HCT116 (cell line): ENCODE results near the gene UBAC2. TPM values are rescaled to one million over a fixed set of nuclear protein-coding genes. Genes with fewer than 3 reads are reported as not detected.

Experiments
- ATAC-seq: fragments of 200-7000 bp; cut with Tn5 transposase; 2 replicates; pipeline ENCODE4 v1.9.1; 2020; ENCODE audit warnings: mild to moderate bottlenecking, moderate library complexity
- BruUV-seq: library from RNA; stranded (reverse); fragments of 400-500 nt; replicated peaks from 2 replicates; lab custom pipeline; 2021; lab: Mats Ljungman, UMichigan
- CTCF ChIA-PET: fragments of 300-600 bp; sonication (Branson Sonifier 250); formaldehyde crosslinking; loops from one replicate; lab custom pipeline; 2021; ENCODE audit warnings: antibody characterized with exemption; lab: Charles Lee
- POLR2A ChIA-PET: fragments of 300-600, 350-600 bp; sonication (Branson Sonifier 250); formaldehyde crosslinking; loops from one replicate; lab custom pipeline; 2021; ENCODE audit warnings: antibody characterized with exemption; lab: Charles Lee
- RAD21 ChIA-PET, 2 experiments: fragments of 300-600 bp; sonication (Branson Sonifier 250); formaldehyde crosslinking; loops; one replicate each; lab custom pipeline; 2023; ENCODE audit warnings: low total read pairs in 2 of 2; ENCODE audit not compliant: uncharacterized antibody in 2 of 2, unreplicated experiment in 2 of 2, low non-redundant PET in 1 of 2; lab: Charles Lee
- DNase-seq: peaks from one replicate; pipeline ENCODE4 v3.0.0-alpha.2; 2010; ENCODE audit warnings: low read depth, low spot score
- H2AFZ ChIP-seq: fragments of 200-600 bp; shearing (Covaris generic), sonication (generic); 2 replicates; pipeline ENCODE4 v1.6.1; 2017; ENCODE audit warnings: low read depth, mixed run types, mixed read lengths, antibody characterized with exemption, low read length; ENCODE audit not compliant: poor library complexity, severe bottlenecking
- H3K27ac ChIP-seq: 2 replicates; pipeline ENCODE4 v1.5.1; 2012; ENCODE audit warnings: low read depth, low read length
- H3K27me3 ChIP-seq: fragments of 200-600 bp; sonication (generic); 2 replicates; pipeline ENCODE4 v1.6.1; 2016; ENCODE audit warnings: mixed run types, low read length, mixed read lengths; ENCODE audit not compliant: insufficient read depth
- H3K36me3 ChIP-seq, 2 experiments: fragments of 200-500 bp in 1 of 2; fragments of 200-600 bp in 1 of 2; sonication (Bioruptor generic) in 1 of 2; sonication (generic) in 1 of 2; 2 replicates each; pipeline versions ENCODE4 v1.5.1 to v1.6.1; 2014 to 2016; ENCODE audit warnings: low read length in 2 of 2, inconsistent platforms in 1 of 2, mixed read lengths in 1 of 2, mixed run types in 1 of 2; ENCODE audit not compliant: insufficient read depth in 2 of 2, control insufficient read depth in 1 of 2
- H3K4me1 ChIP-seq, 2 experiments: fragments of 200-600 bp in 1 of 2; sonication (generic) in 1 of 2; 2 replicates each; pipeline versions ENCODE4 v1.5.1 to v1.6.1; 2012 to 2017; ENCODE audit warnings: low read length in 2 of 2, inconsistent platforms in 1 of 2, mild to moderate bottlenecking in 1 of 2, mixed read lengths in 1 of 2, mixed run types in 1 of 2, moderate library complexity in 1 of 2; ENCODE audit not compliant: insufficient read depth in 2 of 2, control insufficient read depth in 1 of 2
- H3K4me2 ChIP-seq: fragments of 200-600 bp; sonication (generic); 2 replicates; pipeline ENCODE4 v1.6.1; 2017; ENCODE audit warnings: mixed run types, low read length, mixed read lengths
- H3K4me3 ChIP-seq, 2 experiments: fragments of 200-600 bp in 1 of 2; sonication (generic) in 1 of 2; replicated peaks in 1 of 2; 2 replicates each; pipeline ENCODE4 v1.5.1; 2011 to 2016; ENCODE audit warnings: low read length in 2 of 2, control low read depth in 1 of 2, low read depth in 1 of 2, mild to moderate bottlenecking in 1 of 2, mixed read lengths in 1 of 2, mixed run types in 1 of 2
- H3K79me2 ChIP-seq: fragments of 200-600 bp; sonication (generic); 2 replicates; pipeline ENCODE4 v1.6.1; 2017; ENCODE audit warnings: mild to moderate bottlenecking, mixed run types, low read length, moderate library complexity, mixed read lengths; ENCODE audit not compliant: insufficient read depth
- H3K9ac ChIP-seq: fragments of 200-600 bp; sonication (generic); 2 replicates; pipeline ENCODE4 v1.6.1; 2016; ENCODE audit warnings: low read length, mixed read lengths
- H3K9me2 ChIP-seq: fragments of 200-600 bp; sonication (generic), shearing (Covaris generic); 2 replicates; pipeline ENCODE4 v1.6.1; 2017; ENCODE audit warnings: mixed run types, mild to moderate bottlenecking, moderate library complexity; ENCODE audit not compliant: insufficient read depth
- H3K9me3 ChIP-seq, 2 experiments: fragments of 200-500 bp in 1 of 2; fragments of 200-600 bp in 1 of 2; sonication (Bioruptor generic) in 1 of 2; sonication (generic) in 1 of 2; 2 replicates each; pipeline ENCODE4 v1.6.1; 2014 to 2017; ENCODE audit warnings: low read length in 2 of 2, mixed read lengths in 2 of 2, inconsistent platforms in 1 of 2, low read depth in 1 of 2, mild to moderate bottlenecking in 1 of 2, mixed run types in 1 of 2, moderate library complexity in 1 of 2; ENCODE audit not compliant: control insufficient read depth in 1 of 2, insufficient read depth in 1 of 2
- H4K20me1 ChIP-seq: fragments of 200-600 bp; sonication (generic), shearing (Covaris generic); 2 replicates; pipeline ENCODE4 v1.6.1; 2017; ENCODE audit warnings: mixed run types, mild to moderate bottlenecking, moderate library complexity; ENCODE audit not compliant: insufficient read depth
- CBX3 ChIP-seq: IDR thresholded peaks from 2 replicates; pipeline ENCODE4 v1.6.1; 2012; ENCODE audit warnings: low read depth
- CEBPB ChIP-seq: IDR thresholded peaks from 2 replicates; pipeline ENCODE4 v1.6.1; 2012; ENCODE audit warnings: low read depth
- EGR1 ChIP-seq: IDR thresholded peaks from 2 replicates; pipeline ENCODE4 v1.6.1; 2012; ENCODE audit warnings: low read depth
- ELF1 ChIP-seq: IDR thresholded peaks from 2 replicates; pipeline ENCODE4 v1.6.1; 2012; ENCODE audit warnings: low read depth, borderline replicate concordance
- POLR2A ChIP-seq: IDR thresholded peaks from 2 replicates; pipeline ENCODE4 v1.7.0; 2011; ENCODE audit warnings: borderline replicate concordance; ENCODE audit not compliant: insufficient read depth, insufficient read length; ENCODE audit errors: extremely low read depth
- REST ChIP-seq: IDR thresholded peaks from 2 replicates; pipeline ENCODE4 v1.6.1; 2012; ENCODE audit warnings: low read depth
- SIN3A ChIP-seq: IDR thresholded peaks from 2 replicates; pipeline ENCODE4 v1.6.1; 2012; ENCODE audit warnings: low read depth
- SRF ChIP-seq: IDR thresholded peaks from 2 replicates; pipeline ENCODE4 v1.6.1; 2012; ENCODE audit warnings: low read depth
- TCF7L2 ChIP-seq: IDR thresholded peaks from 2 replicates; pipeline ENCODE4 v1.7.0; 2011; ENCODE audit warnings: borderline replicate concordance, inconsistent platforms; ENCODE audit not compliant: insufficient read depth, insufficient read length; ENCODE audit errors: extremely low read depth
- ZFX ChIP-seq: fragments of 450-650 bp; IDR thresholded peaks from 2 replicates; pipeline ENCODE4 v1.6.1; 2017
- intact Hi-C: fragments of 100-400 bp; cut with micrococcal nuclease; formaldehyde crosslinking; loops from 2 replicates; pipeline ENCODE4 v1.10.0; 2022
- total RNA-seq: library from RNA; stranded (reverse); gene quantifications from one replicate; pipeline ENCODE4 v1.2.1, GENCODE V29; 2021; ENCODE audit not compliant: unreplicated experiment
- TF ChIP-seq, protein P1 (sequence below): IDR thresholded peaks from 2 replicates; pipeline ENCODE4 v1.6.1; 2011; ENCODE audit warnings: mild to moderate bottlenecking, low read length, moderate library complexity; ENCODE audit not compliant: insufficient replicate concordance; ENCODE audit errors: extremely low read depth
- TF ChIP-seq, protein P2 (sequence below), 3 experiments: fragments of 200-600 bp in 1 of 3; sonication (generic) in 1 of 3; IDR thresholded peaks in 2 of 3; conservative IDR thresholded peaks in 1 of 3; 2 replicates each; pipeline ENCODE4 v1.5.1; 2012 to 2017; ENCODE audit warnings: low read depth in 2 of 3, low read length in 2 of 3, antibody characterized with exemption in 1 of 3, borderline replicate concordance in 1 of 3, control low read depth in 1 of 3, mild to moderate bottlenecking in 1 of 3, mixed read lengths in 1 of 3, mixed run types in 1 of 3, moderate library complexity in 1 of 3; ENCODE audit not compliant: insufficient read depth in 1 of 3

UBAC2 gene
- total RNA-seq, 1 experiment from 2014 or later: 67.4 TPM

DNA sequence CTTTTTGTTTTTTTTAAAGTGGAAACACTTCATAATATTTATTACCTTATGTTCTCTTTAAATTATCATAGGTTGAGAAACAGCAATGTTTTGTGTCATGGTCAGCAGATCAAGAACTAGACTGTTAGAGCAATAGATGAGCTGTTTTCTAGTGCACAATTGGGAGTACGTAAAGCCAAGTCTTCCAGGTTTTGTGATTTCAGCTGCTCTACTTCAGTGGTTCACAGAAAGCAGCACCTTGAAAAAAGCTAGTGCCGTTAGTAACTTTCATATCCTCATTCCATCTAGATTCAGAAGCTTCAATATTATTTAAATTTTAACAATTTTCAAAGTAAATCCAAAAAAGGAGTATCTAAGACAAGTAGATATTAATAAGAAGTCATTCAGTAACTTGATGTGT is 55.6 kb downstream of the UBAC2 start:
- Histone ChIP-seq H3K4me1 (no peaks in the 10 kb centered on the region), H3K4me2 (no peak overlapping the region), H3K9me3 (no peaks in the 10 kb centered on the region), H3K4me3 (no peak overlapping the region), H3K79me2 (peaks cover 6% of the 10 kb centered on the region; the same call in 1 of the 2 replicates), H4K20me1 (peaks cover 3% of the 10 kb centered on the region; the same call in 1 of the 2 replicates), H3K27ac (no peak overlapping the region), H3K9me2 (no peaks in the 10 kb centered on the region), H2AFZ (no peak overlapping the region), H3K9ac (no peak overlapping the region), H3K36me3 (peaks cover 2 to 3% of the 10 kb centered on the region in 2 experiments; a peak in 1 of 4 replicates), H3K27me3 (no peaks in the 10 kb centered on the region)
- ChIA-PET CTCF (interaction anchor here (1.0 to 1.6 kb wide), 4 partner anchors 8 to 80 kb away, joined by 3 to 8 read pairs (median 4); no protein-coding TSS in a partner anchor), RAD21 (no interaction called here), POLR2A (no interaction called here)
- ATAC-seq (no peak), DNase-seq (no peak)
- intact Hi-C loops: no loop called here
- BruUV-seq: no TSS peak
- no peak for TF ChIP-seq EGR1
- TF ChIP-seq, protein P1, sequence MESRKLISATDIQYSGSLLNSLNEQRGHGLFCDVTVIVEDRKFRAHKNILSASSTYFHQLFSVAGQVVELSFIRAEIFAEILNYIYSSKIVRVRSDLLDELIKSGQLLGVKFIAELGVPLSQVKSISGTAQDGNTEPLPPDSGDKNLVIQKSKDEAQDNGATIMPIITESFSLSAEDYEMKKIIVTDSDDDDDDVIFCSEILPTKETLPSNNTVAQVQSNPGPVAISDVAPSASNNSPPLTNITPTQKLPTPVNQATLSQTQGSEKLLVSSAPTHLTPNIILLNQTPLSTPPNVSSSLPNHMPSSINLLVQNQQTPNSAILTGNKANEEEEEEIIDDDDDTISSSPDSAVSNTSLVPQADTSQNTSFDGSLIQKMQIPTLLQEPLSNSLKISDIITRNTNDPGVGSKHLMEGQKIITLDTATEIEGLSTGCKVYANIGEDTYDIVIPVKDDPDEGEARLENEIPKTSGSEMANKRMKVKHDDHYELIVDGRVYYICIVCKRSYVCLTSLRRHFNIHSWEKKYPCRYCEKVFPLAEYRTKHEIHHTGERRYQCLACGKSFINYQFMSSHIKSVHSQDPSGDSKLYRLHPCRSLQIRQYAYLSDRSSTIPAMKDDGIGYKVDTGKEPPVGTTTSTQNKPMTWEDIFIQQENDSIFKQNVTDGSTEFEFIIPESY: no peak
- TF ChIP-seq CBX3: no peak
- TF ChIP-seq CEBPB: no peak
- TF ChIP-seq SRF: no peak
- TF ChIP-seq ELF1: no peak
- TF ChIP-seq ZFX: no peak
- TF ChIP-seq, protein P2, sequence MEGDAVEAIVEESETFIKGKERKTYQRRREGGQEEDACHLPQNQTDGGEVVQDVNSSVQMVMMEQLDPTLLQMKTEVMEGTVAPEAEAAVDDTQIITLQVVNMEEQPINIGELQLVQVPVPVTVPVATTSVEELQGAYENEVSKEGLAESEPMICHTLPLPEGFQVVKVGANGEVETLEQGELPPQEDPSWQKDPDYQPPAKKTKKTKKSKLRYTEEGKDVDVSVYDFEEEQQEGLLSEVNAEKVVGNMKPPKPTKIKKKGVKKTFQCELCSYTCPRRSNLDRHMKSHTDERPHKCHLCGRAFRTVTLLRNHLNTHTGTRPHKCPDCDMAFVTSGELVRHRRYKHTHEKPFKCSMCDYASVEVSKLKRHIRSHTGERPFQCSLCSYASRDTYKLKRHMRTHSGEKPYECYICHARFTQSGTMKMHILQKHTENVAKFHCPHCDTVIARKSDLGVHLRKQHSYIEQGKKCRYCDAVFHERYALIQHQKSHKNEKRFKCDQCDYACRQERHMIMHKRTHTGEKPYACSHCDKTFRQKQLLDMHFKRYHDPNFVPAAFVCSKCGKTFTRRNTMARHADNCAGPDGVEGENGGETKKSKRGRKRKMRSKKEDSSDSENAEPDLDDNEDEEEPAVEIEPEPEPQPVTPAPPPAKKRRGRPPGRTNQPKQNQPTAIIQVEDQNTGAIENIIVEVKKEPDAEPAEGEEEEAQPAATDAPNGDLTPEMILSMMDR (IDR thresholded peaks at IDR 0.05 in 2 of 3, conservative IDR thresholded peaks at IDR 0.05 in 1 of 3; ENCODE audit: borderline replicate concordance in 1 of 3, insufficient read depth in 1 of 3, low read depth in 2 of 3, low read length in 2 of 3): no peak
- no peak for TF ChIP-seq SIN3A
- no peak for TF ChIP-seq TCF7L2
- TF ChIP-seq REST: no peak
- no peak for TF ChIP-seq POLR2A
